AG20443 (cell line): ENCODE results near the gene PI16.
"Not testable (repeated sequence)": the region's sequence is repeated elsewhere in the genome, so short reads cannot be mapped to it uniquely, and the experiment has no call there.

ENCODE experiments used
- DNase-seq: peaks from one replicate; pipeline ENCODE4 v3.0.0; 2012; ENCODE audit warnings: low spot score, mixed read lengths

The PI16 gene

DNA sequence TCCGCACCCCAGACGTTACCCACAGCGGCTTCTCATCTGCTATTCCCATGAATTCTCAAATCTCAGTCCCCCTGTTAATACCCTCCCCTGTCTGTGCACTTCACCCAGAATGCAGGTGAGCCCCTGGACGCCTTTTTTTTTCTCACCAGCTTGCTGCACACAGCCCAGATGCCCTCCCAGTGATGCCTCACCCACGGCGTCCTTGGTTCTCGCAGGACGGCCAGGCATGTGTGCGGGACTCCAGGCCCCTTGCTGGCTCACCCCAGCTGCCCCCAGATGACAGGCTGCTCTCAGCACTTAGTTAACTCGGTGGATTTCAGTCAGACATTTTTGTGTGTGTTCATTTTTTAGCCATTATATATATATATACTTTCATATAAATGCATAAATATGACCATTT, 25.4 kb upstream of the PI16 start:
- DNase-seq = no peak

DNA sequence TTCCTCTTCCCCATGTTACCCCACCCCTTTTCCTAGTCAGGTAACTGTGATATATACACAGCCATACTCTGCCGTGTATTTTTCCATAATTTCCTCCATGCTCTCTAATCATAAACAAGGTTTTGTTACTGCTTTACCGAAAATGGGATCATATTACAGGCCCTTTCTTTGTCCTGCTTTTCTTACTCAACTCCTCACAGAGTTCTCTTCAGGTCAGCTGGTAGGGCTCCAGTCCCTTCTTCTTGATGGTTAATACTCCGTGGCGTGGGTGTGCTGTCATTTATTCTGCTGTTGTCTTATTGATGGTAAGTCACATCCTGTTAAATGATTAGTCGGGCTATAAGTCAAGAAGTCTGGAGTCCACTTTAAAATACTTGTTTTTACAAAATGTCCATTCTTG, 24.9 kb upstream of the PI16 start:
- peak; percentile 54 for DNase-seq

DNA sequence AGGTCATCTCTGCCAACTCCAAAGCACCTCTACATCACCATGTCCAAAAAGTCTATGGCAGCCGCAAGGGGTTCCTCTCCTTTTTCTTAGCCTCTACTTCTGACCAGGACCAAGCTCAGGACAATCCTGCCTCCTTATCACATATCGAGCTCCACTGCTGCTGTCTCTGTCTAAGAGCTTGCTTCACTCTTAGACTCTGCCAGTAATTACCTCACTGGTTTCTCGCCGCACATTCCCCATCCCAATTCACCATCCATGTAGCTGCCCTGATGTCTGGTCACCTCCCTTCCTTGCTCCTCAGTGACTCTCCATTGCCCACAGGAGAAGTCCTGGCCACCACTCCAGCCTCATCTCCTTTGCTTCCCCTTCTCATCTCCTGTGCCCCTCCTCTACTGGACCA, 24.1 kb upstream of the PI16 start:
- peak; percentile 56 for DNase-seq

DNA sequence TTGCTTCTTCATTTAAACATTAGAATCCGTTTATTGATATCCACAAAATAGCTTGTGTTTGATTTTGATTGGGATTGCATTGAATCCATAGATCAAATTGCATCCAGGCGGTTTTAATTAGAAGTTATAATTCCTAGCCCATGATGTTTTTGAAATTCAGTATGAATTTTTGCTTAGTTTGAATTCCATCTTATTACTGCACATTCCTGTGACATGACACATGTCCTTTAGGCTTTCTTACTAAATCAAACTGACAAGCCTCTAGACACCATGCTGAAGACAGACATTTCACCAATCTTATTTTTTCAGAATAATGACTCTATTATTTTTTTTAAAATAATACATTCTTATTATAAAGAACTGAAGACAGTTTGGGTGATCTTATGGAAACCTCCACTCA, 21.4 kb upstream of the PI16 start:
- no peak for DNase-seq

DNA sequence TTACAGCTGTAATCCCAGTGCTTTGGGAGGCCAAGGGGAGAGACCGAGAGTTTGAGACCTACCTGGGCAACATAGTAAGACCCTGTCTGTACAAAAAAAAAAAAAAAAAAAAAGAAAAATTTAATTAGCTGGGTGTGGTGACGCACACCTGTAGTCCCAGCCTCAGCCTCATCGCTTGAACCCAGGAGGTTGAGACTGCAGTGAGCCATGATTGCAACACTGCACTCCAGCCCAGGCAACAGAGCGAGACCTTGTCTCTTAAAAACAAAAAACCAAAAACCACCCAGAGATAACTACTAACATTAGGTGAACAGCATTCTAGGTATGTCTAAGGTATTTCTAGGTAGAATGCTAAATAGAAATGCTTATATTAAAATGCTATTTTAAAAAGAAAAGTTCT, 21.0 kb upstream of the PI16 start:
- DNase-seq = no peak

DNA sequence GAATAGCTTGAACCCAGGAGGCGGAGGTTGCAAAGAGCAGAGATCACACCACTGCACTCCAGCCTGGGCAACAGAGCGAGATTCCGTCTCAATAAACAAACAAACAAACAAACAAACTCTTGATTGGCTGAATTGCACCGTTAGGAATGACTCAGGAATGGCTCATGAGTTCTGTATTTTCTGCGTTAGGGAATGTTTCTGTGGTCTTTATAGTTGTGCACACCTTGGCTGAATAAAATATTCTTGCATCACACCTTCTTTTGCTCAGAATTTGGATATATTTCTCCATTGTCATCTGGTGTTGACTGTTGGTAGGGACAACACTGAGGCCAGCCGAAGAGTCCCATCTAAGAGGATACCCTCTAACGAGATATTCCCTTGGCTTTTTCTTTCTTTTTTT, 19.6 kb upstream of the PI16 start:
- DNase-seq = no peak

DNA sequence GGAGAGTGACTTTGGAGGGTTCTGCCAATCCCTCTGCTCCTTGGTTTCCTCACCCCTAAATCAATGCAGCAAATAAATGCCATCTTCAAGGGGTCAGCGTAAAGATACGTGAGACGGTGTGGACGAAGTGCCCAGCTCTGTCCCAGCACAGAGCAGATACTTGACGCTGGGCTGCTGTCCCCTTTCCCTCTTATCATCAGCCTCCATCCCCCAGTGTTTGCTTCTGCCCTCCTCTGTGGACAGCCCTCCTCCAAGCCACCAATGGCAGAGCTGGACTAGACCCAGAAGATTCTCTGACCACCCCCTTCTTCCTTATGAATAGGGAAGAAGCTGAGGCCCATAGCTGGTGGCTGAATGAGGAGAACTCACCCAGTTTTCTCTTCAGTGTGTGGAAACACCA, 17.7 kb upstream of the PI16 start:
- DNase-seq = no peak

DNA sequence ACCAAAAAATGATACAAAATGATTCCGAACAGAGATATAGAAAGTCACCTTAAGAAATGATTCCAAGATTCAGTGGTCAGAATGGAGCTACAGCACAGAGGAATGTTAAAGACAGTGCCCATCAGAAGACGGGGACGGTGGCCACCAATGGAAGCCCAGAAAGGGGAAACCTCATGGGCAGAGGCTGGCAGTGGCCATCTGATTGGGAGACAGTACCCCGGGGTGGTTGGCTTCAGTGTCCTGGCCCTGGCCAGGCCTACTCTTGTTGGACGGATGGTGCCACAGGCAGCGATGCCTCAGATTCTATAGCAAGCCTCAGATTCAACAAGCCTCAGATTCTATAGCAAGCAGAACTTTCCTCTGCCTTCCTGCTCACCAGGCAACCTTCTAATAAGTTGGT, 16.6 kb upstream of the PI16 start:
- DNase-seq = no peak

DNA sequence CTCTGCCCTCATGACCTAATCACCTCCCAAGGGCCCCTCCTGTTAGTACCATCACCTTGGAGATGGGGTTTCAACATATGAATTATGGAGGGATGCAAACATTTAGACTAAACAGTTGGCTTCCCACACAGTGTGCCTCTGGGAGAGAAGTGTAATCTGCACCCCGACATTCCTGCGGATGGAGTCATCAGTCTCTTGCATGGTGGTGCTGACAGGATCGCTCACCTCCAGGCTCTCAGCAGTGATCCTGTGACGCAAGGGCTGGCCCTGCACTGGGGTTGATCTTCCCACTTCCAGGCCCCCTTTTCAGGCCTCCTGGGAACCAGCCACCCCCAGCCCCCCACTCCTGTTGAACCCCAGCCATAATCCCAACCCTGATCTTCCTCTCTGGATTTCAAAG, 16.0 kb upstream of the PI16 start:
- peak; percentile 76 for DNase-seq

DNA sequence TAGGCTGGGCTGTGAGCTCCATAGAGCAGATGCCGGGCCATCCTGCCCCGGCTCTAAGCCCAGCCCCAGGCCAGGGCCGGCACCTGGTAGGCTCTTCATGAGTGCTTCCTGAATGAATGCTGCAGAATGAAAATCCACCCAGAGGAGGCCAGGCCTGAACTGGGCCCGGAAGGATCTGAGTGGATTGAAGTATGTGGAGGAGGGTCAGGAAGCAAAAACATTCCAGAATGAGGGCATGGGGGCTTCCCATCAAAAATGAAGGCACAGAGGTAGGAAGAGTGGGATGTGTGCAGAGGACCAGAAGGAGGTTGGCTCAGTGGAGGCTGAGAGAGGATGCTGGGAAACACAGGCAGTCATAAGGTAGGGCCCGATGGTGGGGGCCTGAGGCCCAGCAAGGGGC, 15.5 kb upstream of the PI16 start:
- not testable (repeated sequence) for DNase-seq

DNA sequence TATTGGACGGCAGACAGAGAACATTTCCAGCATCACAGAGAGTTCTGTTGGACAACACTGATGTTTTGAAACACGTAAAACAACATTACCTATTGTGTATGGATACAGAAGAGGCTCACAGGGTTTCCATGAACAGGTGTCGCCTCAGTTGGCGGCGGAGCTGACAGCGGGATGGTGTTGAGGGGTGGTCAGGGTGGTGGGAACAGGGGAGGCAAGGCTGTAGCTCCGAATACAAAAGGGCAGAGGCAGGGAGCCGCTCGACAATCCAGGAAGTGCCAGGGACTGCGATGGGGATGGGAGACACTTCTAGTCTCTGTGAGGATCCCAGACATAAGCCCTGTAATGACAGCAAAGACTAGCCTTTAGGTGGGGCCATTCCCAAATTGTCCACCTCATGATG, 14.5 kb upstream of the PI16 start:
- DNase-seq = no peak

DNA sequence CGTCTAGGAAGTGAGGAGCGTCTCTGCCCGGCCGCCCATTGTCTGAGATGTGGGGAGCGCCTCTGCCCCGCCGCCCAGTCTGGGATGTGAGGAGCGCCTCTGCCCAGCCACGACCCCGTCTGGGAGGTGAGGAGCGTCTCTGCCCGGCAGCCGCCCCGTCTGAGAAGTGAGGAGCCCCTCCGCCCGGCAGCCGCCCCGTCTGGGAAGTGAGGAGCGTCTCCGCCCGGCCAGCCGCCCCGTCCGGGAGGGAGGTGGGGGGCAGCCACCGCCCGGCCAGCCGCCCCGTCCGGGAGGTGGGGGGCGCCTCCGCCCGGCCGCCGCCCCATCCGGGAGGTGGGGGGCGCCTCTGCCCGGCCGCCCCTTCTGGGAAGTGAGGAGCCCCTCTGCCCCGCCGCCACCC, 13.0 kb upstream of the PI16 start:
- not testable (repeated sequence) for DNase-seq

DNA sequence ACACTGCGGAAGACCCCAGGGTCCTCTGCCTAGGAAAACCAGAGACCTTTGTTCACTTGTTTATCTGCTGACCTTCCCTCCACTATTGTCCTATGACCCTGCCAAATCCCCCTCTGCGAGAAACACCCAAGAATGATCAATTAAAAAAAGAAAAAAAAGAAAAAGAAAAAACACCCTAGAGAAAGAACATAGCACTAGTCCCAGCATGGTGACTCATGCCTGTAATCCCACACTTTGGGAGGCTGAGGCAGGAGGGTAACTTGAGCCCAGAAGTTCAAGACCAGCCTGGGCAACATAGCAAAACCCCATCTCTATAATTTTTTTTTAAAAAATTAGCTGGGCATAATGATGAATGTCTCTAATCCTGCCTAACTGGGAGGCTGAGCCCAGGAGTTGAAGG, 12.2 kb upstream of the PI16 start:
- DNase-seq = not testable (repeated sequence)

DNA sequence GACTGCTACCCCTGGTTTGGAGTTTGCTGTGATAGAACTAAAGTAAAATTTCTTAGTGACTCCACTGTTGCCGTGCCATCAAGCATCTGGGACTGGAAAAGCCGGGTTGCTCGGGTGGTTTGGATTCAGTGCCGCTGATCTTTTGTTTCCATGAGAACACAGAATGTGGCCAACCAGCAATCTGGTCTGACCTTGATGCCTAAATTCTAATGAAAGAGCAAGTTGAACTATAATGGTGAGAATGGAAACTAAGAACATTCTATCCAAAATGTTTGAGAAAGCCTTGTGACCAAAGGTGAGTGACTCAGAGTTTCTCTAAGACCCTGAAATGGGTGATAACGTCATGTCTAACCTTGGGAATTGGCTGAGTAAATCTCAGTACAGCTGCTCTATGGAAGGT, 9.9 kb upstream of the PI16 start:
- DNase-seq = no peak

DNA sequence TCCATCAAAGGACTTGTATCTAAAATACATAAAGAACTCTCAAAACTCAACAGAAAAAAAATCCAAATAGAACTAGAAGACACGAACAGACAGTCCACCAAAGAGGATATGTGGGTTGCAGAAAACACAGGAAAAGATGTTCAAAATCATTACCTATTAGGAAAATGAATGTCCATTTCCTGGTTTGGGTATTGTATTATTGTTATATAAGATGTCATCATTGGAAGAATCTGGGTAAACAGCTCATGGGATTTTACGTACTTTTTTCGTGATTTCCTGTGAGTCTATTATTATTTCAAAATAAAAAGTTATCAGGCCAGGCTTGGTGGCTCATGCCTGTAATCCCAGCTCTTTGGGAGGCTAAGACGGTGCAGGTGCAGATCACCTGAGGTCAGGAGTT, 9.2 kb upstream of the PI16 start:
- no peak for DNase-seq

DNA sequence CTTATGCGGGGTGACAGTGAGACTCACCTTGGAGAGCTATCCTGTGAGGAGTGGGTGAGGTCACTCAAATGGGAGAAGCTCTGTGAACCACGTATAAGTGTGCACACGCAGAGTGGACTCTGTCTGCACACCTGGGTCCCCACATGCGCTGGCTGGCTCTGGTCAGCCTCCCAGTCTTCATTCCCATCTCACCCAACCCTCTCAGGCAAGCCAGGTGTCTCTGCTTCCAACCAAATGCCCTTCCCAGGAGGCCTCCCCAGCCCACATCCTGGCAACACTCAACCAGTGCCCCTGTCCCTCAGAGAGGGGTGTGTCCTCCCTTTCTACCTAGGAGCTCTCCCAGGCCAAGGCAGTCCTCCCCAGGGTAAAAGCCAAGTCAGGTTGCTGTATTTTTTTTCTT, 8.0 kb upstream of the PI16 start:
- no peak for DNase-seq

DNA sequence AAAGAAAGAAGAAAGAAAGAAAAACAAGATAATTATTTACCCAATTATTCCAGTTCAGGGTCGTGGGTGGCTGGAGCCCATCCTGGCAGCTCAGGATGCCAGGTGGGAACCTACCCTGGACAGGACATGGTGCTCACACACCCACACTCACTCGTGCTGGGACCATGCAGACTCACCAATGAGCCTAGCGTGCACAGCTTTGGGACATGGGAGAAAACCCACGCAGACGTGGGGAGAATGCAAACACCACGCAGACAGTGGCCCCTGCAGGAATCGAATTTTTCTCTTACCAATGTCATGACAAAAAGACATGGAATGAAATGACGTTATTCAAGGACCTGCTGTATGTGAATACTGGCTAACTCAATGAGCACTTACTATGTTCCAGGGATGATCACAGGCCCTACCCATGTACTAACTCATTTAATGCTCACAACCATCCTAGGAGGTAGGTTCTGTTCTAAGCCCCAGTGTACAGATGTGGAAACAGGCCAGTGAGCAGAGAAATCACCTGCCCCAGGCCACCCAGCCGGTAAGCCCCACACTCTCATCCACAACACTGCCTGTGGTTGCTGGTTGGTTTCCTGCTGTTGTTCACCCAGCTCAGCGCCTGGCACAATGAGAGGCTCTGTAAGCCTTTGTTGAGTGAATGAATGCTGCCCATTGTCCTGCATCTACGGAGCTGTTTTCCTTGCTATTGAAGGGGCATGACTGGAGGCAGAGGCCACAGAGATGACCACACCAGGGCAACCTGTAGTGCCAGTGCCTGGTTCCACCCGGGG, 6.8 kb upstream of the PI16 start:
- DNase-seq = peak; percentile 4

DNA sequence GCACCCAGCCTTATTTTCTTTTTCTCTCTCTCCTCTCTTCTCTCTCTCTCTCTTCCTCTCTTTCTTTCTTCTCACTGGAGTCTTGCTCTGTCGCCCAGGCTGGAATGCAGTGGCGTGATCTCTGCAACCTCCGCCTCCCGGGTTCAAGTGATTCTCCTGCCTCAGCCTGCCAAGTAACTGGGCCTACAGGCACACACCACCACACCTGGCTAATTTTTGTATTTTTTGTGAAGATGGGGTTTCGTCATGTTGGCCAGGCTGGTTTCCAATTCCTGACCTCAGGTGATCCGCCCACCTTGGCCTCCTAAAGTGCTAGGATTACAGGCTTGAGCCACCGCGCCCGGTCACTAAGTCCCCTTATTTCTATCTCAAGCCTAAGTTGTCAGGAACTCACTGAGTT, 5.5 kb upstream of the PI16 start:
- DNase-seq = not testable (repeated sequence)

DNA sequence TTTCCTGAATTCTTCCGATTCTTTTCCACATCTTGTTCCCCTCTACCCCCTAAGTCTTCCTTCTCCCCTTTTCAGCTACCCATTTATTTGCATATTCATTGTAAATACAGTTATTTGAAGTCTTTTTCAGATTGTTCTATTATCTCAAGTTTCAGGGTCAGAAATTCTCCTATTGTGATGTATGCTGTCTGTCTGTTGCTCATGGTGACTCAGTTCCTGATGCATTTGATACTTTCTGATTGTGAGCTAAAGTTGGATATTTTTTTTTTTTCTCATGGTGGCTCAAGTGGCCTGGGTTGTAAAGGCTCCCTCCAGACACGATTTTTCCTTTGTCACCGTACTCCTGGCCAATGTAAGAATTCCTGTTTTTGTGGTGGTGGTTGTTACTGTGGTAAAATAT, 4.9 kb upstream of the PI16 start:
- DNase-seq = no peak

DNA sequence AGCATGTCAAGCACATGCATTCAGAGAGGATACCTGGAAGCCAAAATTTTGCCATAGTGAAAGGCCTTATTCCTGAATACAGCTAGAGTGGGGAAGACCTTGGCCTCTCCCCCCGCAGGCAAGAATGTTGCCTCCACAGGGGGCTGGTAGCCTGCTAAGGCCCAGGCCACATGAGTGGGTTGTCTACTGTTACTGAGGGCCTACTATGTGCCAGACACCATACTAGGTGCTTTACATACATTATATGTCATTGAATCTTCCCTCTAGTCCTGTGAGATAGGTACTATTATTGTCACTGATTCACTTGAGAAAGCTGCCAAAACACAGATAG, 642 bp upstream of the PI16 start:
- DNase-seq = no peak

DNA sequence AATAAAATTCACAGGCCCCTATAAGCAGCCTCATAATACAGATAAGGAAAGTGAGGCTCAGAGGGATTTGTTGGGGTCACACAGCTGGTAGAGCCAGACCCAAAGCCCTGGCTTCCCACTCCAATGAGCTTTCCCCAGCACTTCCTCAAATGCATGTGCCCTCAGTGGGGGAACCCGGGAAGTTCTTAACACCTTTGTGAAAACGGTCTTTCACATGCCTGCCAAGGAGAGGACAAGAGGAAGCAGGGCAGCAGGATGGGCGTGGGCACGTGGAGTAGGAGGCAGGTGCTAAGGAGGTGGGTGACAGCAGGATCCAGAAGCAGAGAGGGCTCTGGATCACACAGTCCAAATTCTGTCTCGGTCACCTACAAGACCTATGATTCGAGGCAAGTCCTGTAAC, 598 bp downstream of the PI16 start:
- no peak for DNase-seq

DNA sequence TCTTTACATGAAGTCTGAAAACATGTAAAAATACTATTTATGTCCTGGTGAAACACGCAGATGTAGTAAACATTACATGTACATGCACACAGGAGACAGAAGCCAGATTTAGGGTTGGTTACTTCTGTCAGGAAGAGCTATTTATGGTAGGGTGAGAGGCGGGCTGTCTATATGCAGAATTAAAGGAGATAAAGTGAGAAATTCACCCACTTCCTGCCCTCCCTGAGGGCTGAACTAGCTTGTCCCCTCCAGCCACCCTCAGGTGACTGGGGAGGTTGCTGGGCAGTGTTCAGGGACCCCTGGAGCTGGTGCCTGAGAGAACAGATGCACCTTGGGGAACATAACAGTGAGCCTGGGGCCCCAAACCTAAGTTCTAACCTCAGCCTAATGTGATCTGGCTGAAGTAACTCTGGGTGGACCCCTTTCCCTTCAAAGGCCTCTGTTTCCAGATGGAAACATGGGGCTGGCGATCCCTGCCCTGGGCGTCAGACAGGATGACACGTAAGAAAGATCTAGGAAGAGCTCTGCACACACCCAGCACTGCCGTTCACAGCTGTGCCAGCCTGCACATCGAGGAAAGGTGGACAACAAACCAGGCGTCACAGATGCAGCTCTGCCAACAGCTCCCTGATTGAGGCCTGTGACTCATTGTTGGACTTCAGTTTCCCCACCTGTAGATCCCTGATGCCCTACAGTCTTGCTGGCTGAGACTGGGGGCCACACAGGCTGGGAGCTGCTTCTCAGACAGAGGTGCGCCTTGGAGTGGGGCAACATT, 1.3 kb downstream of the PI16 start:
- no peak for DNase-seq

DNA sequence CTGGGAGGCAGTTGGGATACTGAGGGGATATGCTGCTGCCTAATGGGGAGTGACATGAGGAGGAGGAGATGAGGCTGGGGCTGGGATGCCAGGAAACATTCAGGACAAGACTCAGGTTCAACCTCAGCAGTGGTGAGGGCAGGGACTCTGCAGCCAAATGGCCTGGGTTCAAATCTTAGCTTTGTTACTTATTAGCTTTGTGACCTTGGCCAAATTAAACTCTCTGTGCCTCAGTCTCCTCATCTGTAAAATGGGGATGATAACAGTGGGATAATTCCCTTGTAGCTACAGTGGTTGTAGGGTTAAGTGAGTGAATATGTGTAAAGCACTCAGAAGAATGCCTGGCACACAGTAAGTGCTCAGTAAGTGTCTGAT, 1.9 kb downstream of the PI16 start:
- DNase-seq = no peak

DNA sequence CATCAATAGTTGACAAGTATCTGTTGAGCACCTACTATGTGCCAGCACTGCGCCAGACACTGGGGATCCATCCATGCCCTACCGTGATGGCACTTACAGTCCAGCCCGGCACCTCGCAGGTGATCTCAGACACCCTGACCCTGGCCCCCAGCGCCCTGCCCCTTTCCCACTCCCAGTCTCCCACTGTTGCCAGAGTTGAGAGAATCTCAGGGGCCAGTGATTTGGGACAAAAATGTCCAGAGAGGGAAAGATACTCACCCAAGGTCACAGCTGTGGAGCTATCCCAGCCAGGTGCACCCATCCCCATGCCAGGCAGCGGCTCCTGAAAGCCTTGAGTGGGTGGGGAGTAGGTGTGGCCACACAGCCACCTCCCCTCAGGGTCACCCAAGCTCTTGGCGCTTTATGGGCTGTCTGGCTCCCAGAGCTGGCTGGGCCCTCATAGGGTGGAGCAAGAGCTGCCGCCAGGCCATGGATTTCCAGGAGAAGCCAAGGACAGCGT, 3.3 kb downstream of the PI16 start:
- no peak for DNase-seq
